ENCODE results near the gene FGFRL1. TPM values are rescaled to one million over a fixed set of nuclear protein-coding genes. Genes with fewer than 3 reads are reported as not detected.
A peak's percentile ranks its signal among the peaks of the same experiment; 100 is the strongest.

Gene FGFRL1
- total and polyA plus RNA-seq, 2 donors (not counting 1 experiment from before 2014, with no cell fraction given), result 6.1 to 10.0 TPM

DNA sequence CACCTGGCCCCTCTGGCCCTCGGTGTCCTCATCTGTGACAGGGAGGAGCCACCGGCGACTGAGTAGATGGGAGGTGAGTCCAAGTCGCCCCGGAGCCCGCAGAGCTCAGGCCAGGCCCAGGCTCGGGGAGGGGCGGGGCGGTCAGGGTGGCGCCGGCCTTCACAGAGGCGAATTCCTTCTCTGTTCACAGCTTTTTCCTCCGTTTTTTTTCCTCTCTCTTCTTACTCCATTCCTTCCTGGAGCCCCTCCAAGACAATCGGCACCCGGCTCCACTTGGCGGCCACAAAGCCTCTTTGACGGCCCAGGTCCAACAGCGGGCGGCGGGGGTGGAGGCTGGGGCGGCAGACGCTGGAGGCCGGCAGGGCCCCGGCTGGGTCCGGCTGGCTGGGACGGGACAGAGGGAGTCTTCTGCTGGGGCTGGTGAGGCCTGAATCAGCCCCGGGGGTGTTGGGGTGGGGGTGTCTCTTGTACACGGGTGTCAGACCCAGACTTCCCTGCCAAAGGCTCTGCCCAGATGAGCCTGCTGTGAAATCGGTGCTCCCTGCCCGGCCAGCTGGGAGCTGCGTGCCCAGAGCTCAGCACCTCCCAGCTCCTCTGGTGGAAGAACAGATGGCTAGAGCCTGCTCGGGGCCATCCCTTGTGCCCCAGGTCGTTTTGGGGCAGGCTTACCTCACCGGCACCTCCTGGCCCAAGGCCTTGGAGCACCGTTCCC lies 22.6 kb downstream of the FGFRL1 start:
- Histone ChIP-seq H3K36me3 (ENCODE audit: control insufficient read depth, insufficient read depth, low read length) (no peaks in the 10 kb centered on the region), H3K27ac (ENCODE audit: insufficient read depth, low read length) (no peak overlapping the region), H3K4me1 (ENCODE audit: control insufficient read depth, extremely low read depth, insufficient read depth, low read length) (peaks cover 2% of the 10 kb centered on the region), H3K9ac (ENCODE audit: insufficient read depth, low read length) (peak overlapping the region; percentile 23), H4K20me1 (ENCODE audit: control insufficient read depth, extremely low read depth, insufficient read depth, low read length) (no peaks in the 10 kb centered on the region), H3K79me2 (ENCODE audit: control insufficient read depth, insufficient read depth, low read length) (no peaks in the 10 kb centered on the region), H2AFZ (ENCODE audit: low read length) (peak overlapping the region; percentile 4), H3K4me2 (ENCODE audit: extremely low read depth, insufficient read depth, low read length) (peak overlapping the region; percentile 63), H3K27me3 (ENCODE audit: control insufficient read depth, insufficient read depth, low read length) (no peaks in the 10 kb centered on the region), H3K4me3 (replicated peaks in 1 of 4; ENCODE audit: control extremely low read depth in 1 of 4, insufficient read depth in 1 of 4, low read depth in 3 of 4, low read length in 4 of 4) (peak overlapping the region in 1 of 4 experiments; percentile 16), H3K9me3 (ENCODE audit: control insufficient read depth, insufficient read depth, low read depth, low read length) (no peaks in the 10 kb centered on the region)
- TF ChIP-seq, protein P1, sequence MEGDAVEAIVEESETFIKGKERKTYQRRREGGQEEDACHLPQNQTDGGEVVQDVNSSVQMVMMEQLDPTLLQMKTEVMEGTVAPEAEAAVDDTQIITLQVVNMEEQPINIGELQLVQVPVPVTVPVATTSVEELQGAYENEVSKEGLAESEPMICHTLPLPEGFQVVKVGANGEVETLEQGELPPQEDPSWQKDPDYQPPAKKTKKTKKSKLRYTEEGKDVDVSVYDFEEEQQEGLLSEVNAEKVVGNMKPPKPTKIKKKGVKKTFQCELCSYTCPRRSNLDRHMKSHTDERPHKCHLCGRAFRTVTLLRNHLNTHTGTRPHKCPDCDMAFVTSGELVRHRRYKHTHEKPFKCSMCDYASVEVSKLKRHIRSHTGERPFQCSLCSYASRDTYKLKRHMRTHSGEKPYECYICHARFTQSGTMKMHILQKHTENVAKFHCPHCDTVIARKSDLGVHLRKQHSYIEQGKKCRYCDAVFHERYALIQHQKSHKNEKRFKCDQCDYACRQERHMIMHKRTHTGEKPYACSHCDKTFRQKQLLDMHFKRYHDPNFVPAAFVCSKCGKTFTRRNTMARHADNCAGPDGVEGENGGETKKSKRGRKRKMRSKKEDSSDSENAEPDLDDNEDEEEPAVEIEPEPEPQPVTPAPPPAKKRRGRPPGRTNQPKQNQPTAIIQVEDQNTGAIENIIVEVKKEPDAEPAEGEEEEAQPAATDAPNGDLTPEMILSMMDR (conservative IDR thresholded peaks at IDR 0.05 in 1 of 2, IDR thresholded peaks at IDR 0.05 in 1 of 2; ENCODE audit: low read depth in 1 of 2, low read length in 2 of 2), result no peak
- TF ChIP-seq EZH2 (IDR thresholded peaks at IDR 0.05; ENCODE audit: low read length, missing control alignments), result no peak
- DNase-seq (ENCODE audit: low read depth in 2 of 2), result peak; percentile 79 to 83

DNA sequence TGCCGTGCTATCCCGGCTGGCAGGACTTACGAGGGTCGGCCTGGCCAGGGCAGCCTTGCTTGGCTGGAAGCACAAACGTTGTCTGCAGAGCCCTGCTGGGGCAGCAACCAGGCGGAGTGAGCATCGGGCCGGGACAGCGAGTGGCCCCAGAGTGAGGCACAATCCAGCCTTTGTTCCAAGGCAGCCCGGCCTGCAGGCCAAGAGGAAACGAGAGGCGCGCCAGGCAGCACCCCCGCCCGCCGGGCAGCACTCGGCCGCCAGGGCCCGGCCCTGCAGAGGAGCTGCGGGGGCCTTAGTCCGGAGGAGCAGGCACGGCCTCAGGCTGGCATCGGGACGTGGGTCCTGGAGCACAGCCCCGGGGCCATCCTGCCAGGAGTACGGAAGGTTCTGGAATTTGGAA lies 24.1 kb downstream of the FGFRL1 start:
- Histone ChIP-seq H3K79me2 (ENCODE audit: control insufficient read depth, insufficient read depth, low read length) (no peaks in the 10 kb centered on the region), H3K9me3 (ENCODE audit: control insufficient read depth, insufficient read depth, low read depth, low read length) (no peaks in the 10 kb centered on the region), H3K4me1 (ENCODE audit: control insufficient read depth, extremely low read depth, insufficient read depth, low read length) (peaks cover 2% of the 10 kb centered on the region), H3K9ac (ENCODE audit: insufficient read depth, low read length) (no peak overlapping the region), H3K27ac (ENCODE audit: insufficient read depth, low read length) (no peak overlapping the region), H3K36me3 (ENCODE audit: control insufficient read depth, insufficient read depth, low read length) (no peaks in the 10 kb centered on the region), H3K4me3 (replicated peaks in 1 of 4; ENCODE audit: control extremely low read depth in 1 of 4, insufficient read depth in 1 of 4, low read depth in 3 of 4, low read length in 4 of 4) (no peak overlapping the region), H3K4me2 (ENCODE audit: extremely low read depth, insufficient read depth, low read length) (no peak overlapping the region), H2AFZ (ENCODE audit: low read length) (no peak overlapping the region), H3K27me3 (ENCODE audit: control insufficient read depth, insufficient read depth, low read length) (no peaks in the 10 kb centered on the region), H4K20me1 (ENCODE audit: control insufficient read depth, extremely low read depth, insufficient read depth, low read length) (no peaks in the 10 kb centered on the region)
- peak in 1 of 2 donors; percentile 38 for DNase-seq (ENCODE audit: low read depth in 2 of 2)
- TF ChIP-seq, protein P1 (conservative IDR thresholded peaks at IDR 0.05 in 1 of 2, IDR thresholded peaks at IDR 0.05 in 1 of 2; ENCODE audit: low read depth in 1 of 2, low read length in 2 of 2), result no peak
- TF ChIP-seq EZH2 (IDR thresholded peaks at IDR 0.05; ENCODE audit: low read length, missing control alignments), result no peak

DNA sequence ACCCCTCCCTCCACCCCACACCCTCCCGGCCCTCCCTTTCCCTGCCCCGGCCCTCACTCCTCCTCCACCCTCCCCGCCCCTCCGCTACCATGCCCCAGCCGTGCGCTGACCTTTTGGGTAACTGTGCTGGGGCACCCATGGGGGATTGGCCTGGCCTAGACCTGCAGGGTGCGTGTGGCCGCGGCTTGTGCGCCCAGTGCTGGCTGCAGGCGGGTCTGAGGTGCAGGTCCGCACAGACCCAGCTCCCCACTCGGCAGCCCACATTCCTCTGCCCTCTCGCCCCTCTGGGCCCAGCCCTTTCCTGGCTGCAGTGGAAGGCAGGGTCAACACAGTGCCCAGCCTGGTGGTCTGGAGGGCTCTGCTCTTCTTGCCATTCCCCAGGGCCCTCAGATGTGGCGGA lies 24.7 kb downstream of the FGFRL1 start:
- TF ChIP-seq, protein P1 (conservative IDR thresholded peaks at IDR 0.05 in 1 of 2, IDR thresholded peaks at IDR 0.05 in 1 of 2; ENCODE audit: low read depth in 1 of 2, low read length in 2 of 2), result no peak
- no peak for TF ChIP-seq EZH2 (IDR thresholded peaks at IDR 0.05; ENCODE audit: low read length, missing control alignments)
- no peak overlapping the region for H3K27ac ChIP-seq (ENCODE audit: insufficient read depth, low read length)
- no peaks in the 10 kb centered on the region for H3K9me3 ChIP-seq (ENCODE audit: control insufficient read depth, insufficient read depth, low read depth, low read length)
- H3K4me2 ChIP-seq (ENCODE audit: extremely low read depth, insufficient read depth, low read length), result no peak overlapping the region
- no peaks in the 10 kb centered on the region for H3K27me3 ChIP-seq (ENCODE audit: control insufficient read depth, insufficient read depth, low read length)
- no peak overlapping the region for H3K9ac ChIP-seq (ENCODE audit: insufficient read depth, low read length)
- no peak overlapping the region for H3K4me3 ChIP-seq (replicated peaks in 1 of 4; ENCODE audit: control extremely low read depth in 1 of 4, insufficient read depth in 1 of 4, low read depth in 3 of 4, low read length in 4 of 4)
- H3K36me3 ChIP-seq (ENCODE audit: control insufficient read depth, insufficient read depth, low read length), result no peaks in the 10 kb centered on the region
- DNase-seq (ENCODE audit: low read depth in 2 of 2), result no peak
- H3K79me2 ChIP-seq (ENCODE audit: control insufficient read depth, insufficient read depth, low read length), result no peaks in the 10 kb centered on the region
- H3K4me1 ChIP-seq (ENCODE audit: control insufficient read depth, extremely low read depth, insufficient read depth, low read length), result peaks cover 2% of the 10 kb centered on the region
- no peaks in the 10 kb centered on the region for H4K20me1 ChIP-seq (ENCODE audit: control insufficient read depth, extremely low read depth, insufficient read depth, low read length)
- no peak overlapping the region for H2AFZ ChIP-seq (ENCODE audit: low read length)

All from fibroblast of lung (primary cell).